GM18951 (cell line): ENCODE results near the gene MUC12.
"Not testable (repeated sequence)": the region's sequence is repeated elsewhere in the genome, so short reads cannot be mapped to it uniquely, and the experiment has no call there.

Source experiments
- POLR2A ChIP-seq: IDR thresholded peaks from 4 replicates; pipeline ENCODE4 v1.6.1; 2011; ENCODE audit warnings: mild to moderate bottlenecking; ENCODE audit not compliant: insufficient read length, insufficient read depth; ENCODE audit errors: extremely low read depth
- in situ Hi-C: fragments of 300-500 bp; cut with MboI; formaldehyde crosslinking; loops from one replicate; pipeline ENCODE4 v1.12.0; 2022; ENCODE audit warnings: low sequenced_read_pairs, mixed read lengths, inconsistent platforms; ENCODE audit not compliant: unreplicated experiment

MUC12 gene

DNA sequence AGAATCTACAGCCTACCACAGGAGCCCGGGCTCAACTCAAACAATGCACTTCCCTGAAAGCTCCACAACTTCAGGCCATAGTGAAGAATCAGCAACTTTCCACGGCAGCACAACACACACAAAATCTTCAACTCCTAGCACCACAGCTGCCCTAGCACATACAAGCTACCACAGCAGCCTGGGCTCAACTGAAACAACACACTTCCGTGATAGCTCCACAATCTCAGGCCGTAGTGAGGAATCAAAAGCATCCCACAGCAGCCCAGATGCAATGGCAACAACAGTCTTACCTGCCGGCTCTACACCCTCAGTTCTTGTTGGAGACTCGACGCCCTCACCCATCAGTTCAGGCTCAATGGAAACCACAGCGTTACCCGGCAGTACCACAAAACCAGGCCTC lies 22.3 kb downstream of the MUC12 start:
- in situ Hi-C loops = no loop called here
- no peak for TF ChIP-seq POLR2A

DNA sequence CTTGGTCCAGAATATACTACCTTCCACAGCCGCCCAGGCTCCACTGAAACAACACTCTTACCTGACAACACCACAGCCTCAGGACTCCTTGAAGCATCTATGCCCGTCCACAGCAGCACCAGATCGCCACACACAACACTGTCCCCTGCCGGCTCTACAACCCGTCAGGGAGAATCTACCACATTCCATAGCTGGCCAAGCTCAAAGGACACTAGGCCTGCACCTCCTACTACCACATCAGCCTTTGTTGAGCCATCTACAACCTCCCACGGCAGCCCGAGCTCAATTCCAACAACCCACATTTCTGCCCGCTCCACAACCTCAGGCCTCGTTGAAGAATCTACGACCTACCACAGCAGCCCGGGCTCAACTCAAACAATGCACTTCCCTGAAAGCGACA lies 22.9 kb downstream of the MUC12 start:
- in situ Hi-C loops = not testable (repeated sequence)

DNA sequence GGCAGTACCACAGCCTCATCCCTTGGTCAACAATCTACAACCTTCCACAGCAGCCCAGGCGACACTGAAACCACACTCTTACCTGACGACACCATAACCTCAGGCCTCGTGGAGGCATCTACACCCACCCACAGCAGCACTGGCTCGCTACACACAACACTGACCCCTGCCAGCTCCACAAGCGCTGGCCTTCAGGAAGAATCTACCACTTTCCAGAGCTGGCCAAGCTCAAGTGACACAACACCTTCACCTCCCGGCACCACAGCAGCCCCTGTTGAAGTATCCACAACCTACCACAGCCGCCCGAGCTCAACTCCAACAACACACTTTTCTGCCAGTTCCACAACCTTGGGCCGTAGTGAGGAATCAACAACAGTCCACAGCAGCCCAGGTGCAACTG lies 25.3 kb downstream of the MUC12 start:
- in situ Hi-C loops = not testable (repeated sequence)

DNA sequence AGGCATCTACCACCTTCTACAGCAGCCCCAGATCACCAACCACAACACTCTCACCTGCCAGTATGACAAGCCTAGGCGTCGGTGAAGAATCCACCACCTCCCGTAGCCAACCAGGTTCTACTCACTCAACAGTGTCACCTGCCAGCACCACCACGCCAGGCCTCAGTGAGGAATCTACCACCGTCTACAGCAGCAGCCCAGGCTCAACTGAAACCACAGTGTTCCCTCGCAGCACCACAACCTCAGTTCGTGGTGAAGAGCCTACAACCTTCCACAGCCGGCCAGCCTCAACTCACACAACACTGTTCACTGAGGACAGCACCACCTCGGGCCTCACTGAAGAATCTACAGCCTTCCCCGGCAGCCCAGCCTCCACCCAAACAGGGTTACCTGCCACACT lies 29.2 kb downstream of the MUC12 start:
- in situ Hi-C loops = not testable (repeated sequence)

DNA sequence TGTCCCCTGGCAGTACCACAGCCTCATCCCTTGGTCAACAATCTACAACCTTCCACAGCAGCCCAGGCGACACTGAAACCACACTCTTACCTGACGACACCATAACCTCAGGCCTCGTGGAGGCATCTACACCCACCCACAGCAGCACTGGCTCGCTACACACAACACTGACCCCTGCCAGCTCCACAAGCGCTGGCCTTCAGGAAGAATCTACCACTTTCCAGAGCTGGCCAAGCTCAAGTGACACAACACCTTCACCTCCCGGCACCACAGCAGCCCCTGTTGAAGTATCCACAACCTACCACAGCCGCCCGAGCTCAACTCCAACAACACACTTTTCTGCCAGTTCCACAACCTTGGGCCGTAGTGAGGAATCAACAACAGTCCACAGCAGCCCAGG lies 30.0 kb downstream of the MUC12 start:
- in situ Hi-C loops = not testable (repeated sequence)

DNA sequence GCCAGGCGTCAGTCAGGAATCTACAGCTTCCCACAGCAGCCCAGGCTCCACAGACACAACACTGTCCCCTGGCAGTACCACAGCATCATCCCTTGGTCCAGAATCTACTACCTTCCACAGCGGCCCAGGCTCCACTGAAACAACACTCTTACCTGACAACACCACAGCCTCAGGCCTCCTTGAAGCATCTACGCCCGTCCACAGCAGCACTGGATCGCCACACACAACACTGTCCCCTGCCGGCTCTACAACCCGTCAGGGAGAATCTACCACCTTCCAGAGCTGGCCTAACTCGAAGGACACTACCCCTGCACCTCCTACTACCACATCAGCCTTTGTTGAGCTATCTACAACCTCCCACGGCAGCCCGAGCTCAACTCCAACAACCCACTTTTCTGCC lies 30.7 kb downstream of the MUC12 start:
- in situ Hi-C loops = not testable (repeated sequence)

DNA sequence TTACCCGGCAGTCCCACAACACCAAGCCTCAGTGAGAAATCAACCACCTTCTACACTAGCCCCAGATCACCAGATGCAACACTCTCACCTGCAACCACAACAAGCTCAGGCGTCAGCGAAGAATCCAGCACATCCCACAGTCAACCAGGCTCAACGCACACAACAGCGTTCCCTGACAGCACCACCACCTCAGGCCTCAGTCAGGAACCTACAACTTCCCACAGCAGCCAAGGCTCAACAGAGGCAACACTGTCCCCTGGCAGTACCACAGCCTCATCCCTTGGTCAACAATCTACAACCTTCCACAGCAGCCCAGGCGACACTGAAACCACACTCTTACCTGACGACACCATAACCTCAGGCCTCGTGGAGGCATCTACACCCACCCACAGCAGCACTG lies 33.0 kb downstream of the MUC12 start:
- in situ Hi-C loops = not testable (repeated sequence)

DNA sequence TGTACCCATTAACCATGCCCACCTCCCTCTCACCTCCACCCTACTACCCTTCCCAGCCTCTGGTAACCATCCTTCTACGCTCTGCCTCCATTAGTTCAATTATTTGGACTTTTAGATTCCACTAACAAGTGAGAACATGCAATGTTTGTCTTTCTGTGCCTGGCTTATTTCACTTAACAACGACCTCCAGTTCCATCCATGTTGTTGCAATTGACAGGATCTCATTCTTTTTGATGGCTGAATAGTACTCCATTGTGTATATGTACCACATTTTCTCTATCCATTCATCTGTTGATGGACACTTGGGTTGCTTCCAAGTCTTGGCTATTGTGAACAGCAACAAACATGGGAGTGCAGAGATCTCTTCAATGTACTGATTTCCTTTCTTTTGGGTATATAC lies 38.0 kb downstream of the MUC12 start:
- in situ Hi-C loops = not testable (repeated sequence)

DNA sequence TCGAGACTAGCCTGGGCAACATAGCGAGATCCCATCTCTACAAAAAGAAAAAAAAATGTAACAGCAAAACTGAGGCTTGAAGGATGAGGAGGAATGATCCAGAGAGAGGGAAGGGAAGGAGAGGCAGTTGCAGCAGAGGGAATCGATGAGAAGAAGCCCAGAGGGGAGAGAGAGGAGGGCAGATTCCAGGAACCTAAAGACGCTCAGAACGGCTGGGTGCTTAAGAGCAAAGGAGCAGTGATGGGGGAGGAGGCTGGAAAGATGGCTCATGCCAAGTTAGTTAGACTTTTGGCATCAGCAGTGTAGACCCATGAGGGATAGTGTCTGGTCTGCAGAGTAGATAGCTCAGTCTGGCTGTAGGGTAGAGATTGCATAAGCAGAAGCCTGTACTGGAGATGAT lies 40.3 kb downstream of the MUC12 start:
- in situ Hi-C loops = no loop called here
- no peak for TF ChIP-seq POLR2A

DNA sequence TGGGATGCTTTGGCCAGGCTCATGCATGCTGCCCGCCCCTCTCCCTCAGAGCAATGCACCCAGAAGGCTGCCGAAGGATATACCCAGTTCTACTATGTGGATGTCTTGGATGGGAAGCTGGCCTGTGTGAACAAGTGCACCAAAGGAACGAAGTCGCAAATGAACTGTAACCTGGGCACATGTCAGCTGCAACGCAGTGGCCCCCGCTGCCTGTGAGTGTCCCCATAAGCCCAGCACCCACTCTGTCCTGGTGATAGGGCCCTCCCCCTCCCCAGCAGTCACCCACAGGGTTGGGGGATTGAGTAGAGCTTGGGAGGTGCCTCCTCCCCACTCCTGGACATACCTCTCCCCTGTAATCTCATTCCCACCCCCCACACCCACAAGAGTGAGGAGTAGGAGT lies 43.6 kb downstream of the MUC12 start:
- TF ChIP-seq POLR2A = no peak
- in situ Hi-C loops = no loop called here

DNA sequence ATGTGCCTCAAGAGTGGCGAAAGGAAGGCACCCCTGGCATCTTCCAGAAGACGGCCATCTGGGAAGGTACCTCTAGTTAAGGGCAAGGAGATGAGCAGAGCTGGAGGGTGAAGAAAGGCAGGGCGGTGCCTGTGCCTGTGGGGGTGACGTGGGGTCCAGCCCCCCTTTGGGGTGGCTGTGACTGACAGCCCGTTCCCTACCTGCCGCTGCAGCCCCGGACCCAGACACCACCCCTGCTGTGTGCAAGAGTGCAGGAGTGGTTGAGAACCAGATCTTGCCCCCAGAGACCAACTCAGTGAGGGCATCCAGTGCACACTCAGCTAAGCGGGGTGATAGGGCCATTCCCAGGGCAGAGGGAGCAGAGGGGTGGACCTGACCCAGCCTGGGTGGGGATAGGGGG lies 46.3 kb downstream of the MUC12 start:
- in situ Hi-C loops = no loop called here
- no peak for TF ChIP-seq POLR2A

DNA sequence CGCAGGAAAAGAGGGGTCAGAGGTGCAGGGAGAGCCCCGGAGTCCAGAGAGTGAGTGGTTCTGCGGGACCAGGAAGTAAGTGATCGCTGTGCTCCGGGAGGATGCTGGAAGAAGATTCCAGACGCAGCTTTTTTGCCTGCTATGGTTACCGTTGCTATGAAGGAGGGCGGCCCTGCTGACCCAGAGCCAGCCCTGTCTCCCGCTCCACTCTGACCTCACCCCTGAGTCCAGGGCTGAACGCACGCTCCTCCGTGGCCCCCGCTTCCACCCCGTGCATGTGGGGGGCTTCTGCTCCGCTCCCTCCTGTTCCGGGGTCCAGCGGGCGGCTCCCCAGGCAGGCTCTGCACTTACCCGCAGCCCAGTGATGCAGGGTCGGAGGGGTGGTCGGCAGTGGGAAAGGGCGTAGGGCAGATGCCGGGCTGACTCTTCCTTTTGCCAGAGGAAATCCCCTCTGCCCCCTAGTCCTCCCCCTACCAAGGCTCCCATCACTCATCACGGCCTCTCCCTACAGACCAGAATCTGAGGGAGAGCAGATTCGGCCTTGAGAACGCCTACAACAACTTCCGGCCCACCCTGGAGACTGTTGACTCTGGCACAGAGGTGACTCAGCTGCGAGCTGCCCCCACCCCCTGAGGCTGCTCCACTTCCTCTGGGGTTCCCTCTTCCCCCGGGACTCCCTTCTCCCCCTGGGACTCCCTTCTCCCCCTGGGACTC lies 47.9 kb downstream of the MUC12 start:
- in situ Hi-C loops = no loop called here
- TF ChIP-seq POLR2A = peak; percentile 42

DNA sequence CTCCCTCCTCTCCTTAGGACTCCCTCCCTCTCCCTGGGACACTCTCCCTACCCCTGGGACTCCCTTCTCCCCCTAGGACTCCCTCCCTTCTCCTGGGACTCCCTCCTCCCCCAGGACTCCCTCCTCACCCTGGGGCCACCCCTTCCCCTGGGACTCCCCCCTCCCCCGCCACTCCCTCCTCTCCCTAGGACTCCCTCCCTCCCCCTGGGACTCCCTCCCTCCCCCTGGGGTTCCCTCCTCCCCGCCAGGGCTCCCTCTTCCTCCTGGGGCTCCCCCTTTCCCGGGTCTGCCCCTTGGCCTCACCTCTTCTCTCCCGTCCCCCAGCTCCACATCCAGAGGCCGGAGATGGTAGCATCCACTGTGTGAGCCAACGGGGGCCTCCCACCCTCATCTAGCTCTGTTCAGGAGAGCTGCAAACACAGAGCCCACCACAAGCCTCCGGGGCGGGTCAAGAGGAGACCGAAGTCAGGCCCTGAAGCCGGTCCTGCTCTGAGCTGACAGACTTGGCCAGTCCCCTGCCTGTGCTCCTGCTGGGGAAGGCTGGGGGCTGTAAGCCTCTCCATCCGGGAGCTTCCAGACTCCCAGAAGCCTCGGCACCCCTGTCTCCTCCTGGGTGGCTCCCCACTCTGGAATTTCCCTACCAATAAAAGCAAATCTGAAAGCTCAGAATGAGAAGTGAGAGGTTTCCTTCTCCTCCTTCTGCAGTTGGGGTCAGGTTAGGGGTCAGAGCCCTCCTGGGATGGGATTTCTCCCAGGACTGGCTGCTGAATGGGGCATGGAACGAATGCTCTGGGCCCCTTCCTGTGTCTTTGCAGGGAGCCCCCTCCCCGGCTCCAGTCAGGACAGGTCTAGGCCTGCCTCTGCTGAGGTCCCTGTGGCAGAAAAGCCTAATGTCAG lies 49.2 kb downstream of the MUC12 start:
- in situ Hi-C loops = no loop called here
- TF ChIP-seq POLR2A = no peak

DNA sequence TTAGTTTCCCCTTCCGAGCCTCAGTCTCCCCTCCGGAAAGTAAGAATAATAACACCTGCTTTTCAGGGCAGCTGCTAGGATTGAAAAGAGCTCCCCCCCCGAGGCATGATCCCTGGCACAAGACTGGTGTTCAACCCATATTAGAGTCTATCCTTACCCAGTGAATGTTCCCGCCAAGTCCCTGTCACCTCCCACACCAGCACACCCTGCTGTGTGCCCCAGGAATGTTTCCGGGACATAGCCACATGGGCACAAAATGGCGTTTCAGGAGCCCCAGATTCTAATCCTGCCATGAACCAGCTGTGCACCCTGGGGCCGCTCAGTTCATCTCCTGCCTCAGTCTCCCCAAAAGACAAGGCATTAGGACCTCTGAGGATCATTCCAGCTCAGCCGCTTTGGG lies 51.1 kb downstream of the MUC12 start:
- in situ Hi-C loops = no loop called here
- TF ChIP-seq POLR2A = no peak

DNA sequence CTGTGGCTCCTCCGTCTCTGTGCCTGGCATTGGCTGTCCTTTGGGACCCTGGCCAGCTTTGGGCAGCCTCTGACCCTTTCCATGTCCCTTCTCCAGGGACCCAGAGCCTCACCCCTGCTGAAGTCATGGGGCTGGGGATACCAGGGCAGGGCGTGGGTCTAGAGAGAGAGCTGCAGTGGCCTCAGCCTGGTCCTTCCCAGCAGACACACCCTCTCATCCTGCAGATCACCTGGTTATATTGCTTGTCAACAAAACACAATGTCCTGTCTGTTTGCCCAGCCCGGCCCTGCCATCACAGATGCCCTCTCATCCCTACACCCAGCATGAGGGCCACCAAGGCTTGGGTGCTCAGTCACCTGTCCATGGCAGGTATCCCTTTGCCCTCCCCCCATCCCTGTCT lies 52.3 kb downstream of the MUC12 start:
- in situ Hi-C loops = no loop called here
- TF ChIP-seq POLR2A = no peak
